ENCODE data around the gene POLR3C. TPM values are rescaled to one million over a fixed set of nuclear protein-coding genes. Genes with fewer than 3 reads are reported as not detected.

The POLR3C gene
- total and polyA plus RNA-seq, 2 of the 13 experiments (the other 11 are each of a cell fraction or from before 2014, with no cell fraction given): 15.5 to 24.3 TPM

GRCh38 chr1:145778146-145778540 lies 45.9 kb upstream of the POLR3C start:
- Histone ChIP-seq H3K4me2 (ENCODE audit: low read depth, low read length) (no peak overlapping the region), H2AFZ (ENCODE audit: low read length) (no peak overlapping the region), H3K36me3 (replicated peaks in 1 of 2; ENCODE audit: control insufficient read depth in 1 of 2, insufficient read depth in 2 of 2, low read length in 2 of 2) (peaks cover 0 to 3% of the 10 kb centered on the region in 2 experiments; a peak in 2 of 5 replicates), H3K27ac (ENCODE audit: extremely low read length, insufficient read depth, low read length) (no peak overlapping the region), H3K27me3 (ENCODE audit: control insufficient read depth in 1 of 2, insufficient read depth in 2 of 2, low read length in 2 of 2) (no peaks in the 10 kb centered on the region; a peak in 1 of 5 replicates), H3K4me3 (replicated peaks in 1 of 3; ENCODE audit: insufficient read depth in 1 of 3, low read depth in 2 of 3, low read length in 3 of 3) (no peak overlapping the region), H3K79me2 (ENCODE audit: insufficient read depth, low read length) (no peaks in the 10 kb centered on the region), H3K4me1 (ENCODE audit: insufficient read depth, low read length) (peaks cover 19% of the 10 kb centered on the region), H3K9ac (ENCODE audit: insufficient read depth, low read depth, low read length) (no peak overlapping the region), H3K9me3 (ENCODE audit: low read length) (no peaks in the 10 kb centered on the region), H4K20me1 (ENCODE audit: insufficient read depth, low read length) (no peaks in the 10 kb centered on the region)
- intact Hi-C loops (cut with micrococcal nuclease; ENCODE audit: unreplicated experiment): no loop called here
- ChIA-PET CTCF (ENCODE audit: low intra/inter-chr PET ratio, low total read pairs) (no interaction called here), POLR2A (no interaction called here)
- in situ Hi-C loops (cut with HindIII; ENCODE audit: extremely low pct_ligation_motif_present, low pct_unique_long_range_greater_than_20kb): no loop called here
- no TSS peak for BruUV-seq (replicated peaks)
- WGBS (ENCODE audit: low lambda C conversion rate): 95% methylated on average over 1 of the region's 1 CpG
- DNase-seq (ENCODE audit: low spot score) (no peak), FAIRE-seq (no peak), ATAC-seq (no peak)
- TF ChIP-seq ADNP (CRISPR knock-in tag; IDR thresholded peaks at IDR 0.05) (no peak), ZGPAT (CRISPR knock-in tag; IDR thresholded peaks at IDR 0.05) (no peak), IKZF4 (CRISPR knock-in tag; IDR thresholded peaks at IDR 0.05; ENCODE audit: borderline replicate concordance, low read depth, not compliant biosample characterization) (no peak), DMAP1 (CRISPR knock-in tag; IDR thresholded peaks at IDR 0.05) (no peak), MXI1 (IDR thresholded peaks at IDR 0.05; ENCODE audit: borderline replicate concordance, low read depth, low read length) (no peak), SNAPC2 (CRISPR knock-in tag; IDR thresholded peaks at IDR 0.05) (no peak), ZUFSP (CRISPR knock-in tag; IDR thresholded peaks at IDR 0.05; ENCODE audit: borderline replicate concordance) (no peak), KAT7 (CRISPR knock-in tag; IDR thresholded peaks at IDR 0.05; ENCODE audit: borderline replicate concordance) (no peak), ZNF629 (CRISPR knock-in tag; conservative IDR thresholded peaks at IDR 0.05) (no peak), ZBTB20 (CRISPR knock-in tag; IDR thresholded peaks at IDR 0.05; ENCODE audit: borderline replicate concordance, low read depth) (no peak), TBP (CRISPR knock-in tag; IDR thresholded peaks at IDR 0.05) (no peak), SMAD3 (CRISPR knock-in tag; IDR thresholded peaks at IDR 0.05) (no peak), ZNF558 (CRISPR knock-in tag; IDR thresholded peaks at IDR 0.05; ENCODE audit: borderline replicate concordance) (no peak), BORCS8-MEF2B (CRISPR knock-in tag; IDR thresholded peaks at IDR 0.05) (no peak), ZNF816 (CRISPR knock-in tag; IDR thresholded peaks at IDR 0.05; ENCODE audit: borderline replicate concordance) (no peak)
- TF ChIP-seq, protein P1, sequence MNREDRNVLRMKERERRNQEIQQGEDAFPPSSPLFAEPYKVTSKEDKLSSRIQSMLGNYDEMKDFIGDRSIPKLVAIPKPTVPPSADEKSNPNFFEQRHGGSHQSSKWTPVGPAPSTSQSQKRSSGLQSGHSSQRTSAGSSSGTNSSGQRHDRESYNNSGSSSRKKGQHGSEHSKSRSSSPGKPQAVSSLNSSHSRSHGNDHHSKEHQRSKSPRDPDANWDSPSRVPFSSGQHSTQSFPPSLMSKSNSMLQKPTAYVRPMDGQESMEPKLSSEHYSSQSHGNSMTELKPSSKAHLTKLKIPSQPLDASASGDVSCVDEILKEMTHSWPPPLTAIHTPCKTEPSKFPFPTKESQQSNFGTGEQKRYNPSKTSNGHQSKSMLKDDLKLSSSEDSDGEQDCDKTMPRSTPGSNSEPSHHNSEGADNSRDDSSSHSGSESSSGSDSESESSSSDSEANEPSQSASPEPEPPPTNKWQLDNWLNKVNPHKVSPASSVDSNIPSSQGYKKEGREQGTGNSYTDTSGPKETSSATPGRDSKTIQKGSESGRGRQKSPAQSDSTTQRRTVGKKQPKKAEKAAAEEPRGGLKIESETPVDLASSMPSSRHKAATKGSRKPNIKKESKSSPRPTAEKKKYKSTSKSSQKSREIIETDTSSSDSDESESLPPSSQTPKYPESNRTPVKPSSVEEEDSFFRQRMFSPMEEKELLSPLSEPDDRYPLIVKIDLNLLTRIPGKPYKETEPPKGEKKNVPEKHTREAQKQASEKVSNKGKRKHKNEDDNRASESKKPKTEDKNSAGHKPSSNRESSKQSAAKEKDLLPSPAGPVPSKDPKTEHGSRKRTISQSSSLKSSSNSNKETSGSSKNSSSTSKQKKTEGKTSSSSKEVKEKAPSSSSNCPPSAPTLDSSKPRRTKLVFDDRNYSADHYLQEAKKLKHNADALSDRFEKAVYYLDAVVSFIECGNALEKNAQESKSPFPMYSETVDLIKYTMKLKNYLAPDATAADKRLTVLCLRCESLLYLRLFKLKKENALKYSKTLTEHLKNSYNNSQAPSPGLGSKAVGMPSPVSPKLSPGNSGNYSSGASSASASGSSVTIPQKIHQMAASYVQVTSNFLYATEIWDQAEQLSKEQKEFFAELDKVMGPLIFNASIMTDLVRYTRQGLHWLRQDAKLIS (CRISPR knock-in tag; IDR thresholded peaks at IDR 0.05): no peak
